Activated CD4-positive, alpha-beta memory T cell treated with anti-CD3 and anti-CD28 coated beads for 36 hours (primary cell): ENCODE results near the gene GPR157. TPM values are rescaled to one million over a fixed set of nuclear protein-coding genes. Genes with fewer than 3 reads are reported as not detected.

Experiments
- CTCF ChIA-PET: fragments of 350-600 bp; sonication (Branson Sonifier 250); formaldehyde crosslinking; loops from one replicate; lab custom pipeline; 2021; ENCODE audit warnings: antibody characterized with exemption, inconsistent platforms; lab: Charles Lee
- POLR2A ChIA-PET: fragments of 350-600 bp; sonication (Branson Sonifier 250); formaldehyde crosslinking; loops from one replicate; lab custom pipeline; 2021; ENCODE audit warnings: antibody characterized with exemption; lab: Charles Lee
- DNase-seq: peaks from one replicate; pipeline ENCODE4 v3.0.0-alpha.2; 2020
- H3K27ac Mint-ChIP-seq: one replicate; pipeline ENCODE4 v1.8.0; 2021; ENCODE audit warnings: mixed read lengths
- H3K27me3 Mint-ChIP-seq: one replicate; pipeline ENCODE4 v1.8.0; 2021; ENCODE audit warnings: mixed read lengths
- H3K36me3 Mint-ChIP-seq: one replicate; pipeline ENCODE4 v1.8.0; 2021; ENCODE audit warnings: mixed read lengths
- H3K4me1 Mint-ChIP-seq: one replicate; pipeline ENCODE4 v1.8.0; 2021; ENCODE audit warnings: low read depth, mixed read lengths
- H3K4me3 Mint-ChIP-seq: one replicate; pipeline ENCODE4 v1.8.0; 2021; ENCODE audit warnings: mild to moderate bottlenecking, mixed read lengths
- H3K9me3 Mint-ChIP-seq: one replicate; pipeline ENCODE4 v1.8.0; 2021; ENCODE audit warnings: mixed read lengths
- intact Hi-C: fragments of 100-400 bp; cut with micrococcal nuclease; formaldehyde crosslinking; loops from one replicate; pipeline ENCODE4 v1.15.1; 2023
- total RNA-seq, 2 experiments: library from RNA; stranded (reverse); gene quantifications; one replicate each; pipeline ENCODE4 v1.2.3, GENCODE V29; 2021

The GPR157 gene
- total RNA-seq, 2 experiments from 2014 or later = 3.5 to 3.9 TPM

GRCh38 chr1:9112961-9113880 is 15.7 kb downstream of the GPR157 start:
- Mint-ChIP-seq H3K4me3 (no peak overlapping the region), H3K27me3 (no peaks in the 10 kb centered on the region), H3K4me1 (peaks cover 12% of the 10 kb centered on the region), H3K9me3 (no peaks in the 10 kb centered on the region), H3K36me3 (no peaks in the 10 kb centered on the region), H3K27ac (no peak overlapping the region)
- POLR2A ChIA-PET = no interaction called here
- DNase-seq = no peak
- CTCF ChIA-PET = interaction anchor here (1.3 to 4.4 kb wide), 4 partner anchors 16 to 137 kb away, joined by 6 to 51 read pairs (median 32); partner anchors contain the start of gene GPR157
- intact Hi-C loops = loop anchor here (10.0 kb wide), 1 partner anchor 382 kb away; no protein-coding TSS in a partner anchor

DNA sequence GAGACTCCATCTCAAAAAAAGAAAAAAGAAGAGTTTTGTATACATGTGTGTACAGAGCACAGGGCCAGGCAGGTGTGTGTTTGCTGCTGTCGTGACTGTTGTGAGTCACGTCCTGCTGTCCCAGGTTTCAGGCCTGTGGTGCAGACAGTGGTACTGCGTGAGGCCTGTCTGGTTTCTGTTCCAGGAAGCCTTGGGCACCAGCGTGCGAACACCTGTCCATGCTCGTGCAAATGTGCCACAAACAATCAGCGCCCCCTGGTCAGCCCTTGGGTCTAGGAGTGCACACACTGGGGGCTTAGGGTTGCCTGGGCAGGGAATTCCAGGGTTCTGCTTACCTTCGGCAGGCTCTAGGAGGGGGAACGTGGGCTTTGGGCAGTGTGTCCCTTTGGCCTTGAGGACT is 16.9 kb downstream of the GPR157 start:
- Mint-ChIP-seq H3K27me3 (no peaks in the 10 kb centered on the region), H3K4me1 (peaks cover 12% of the 10 kb centered on the region), H3K36me3 (no peaks in the 10 kb centered on the region), H3K4me3 (no peak overlapping the region), H3K9me3 (no peaks in the 10 kb centered on the region), H3K27ac (no peak overlapping the region)
- intact Hi-C loops = loop anchor here (10.0 kb wide), 1 partner anchor 383 kb away; no protein-coding TSS in a partner anchor
- DNase-seq = peak; percentile 57
- POLR2A ChIA-PET = interaction anchor here (1.4 kb wide), 1 partner anchor 30 kb away, joined by 4 read pairs; no protein-coding TSS in a partner anchor
- CTCF ChIA-PET = interaction anchor here (0.8 to 4.4 kb wide), 13 partner anchors 10 to 384 kb away, joined by 3 to 51 read pairs (median 12); partner anchors contain the start of gene GPR157

- ChIA-PET CTCF (interaction anchor here (0.8 to 4.4 kb wide), 26 partner anchors 9 to 385 kb away, joined by 3 to 51 read pairs (median 6); partner anchors contain the start of gene H6PD), POLR2A (interaction anchor here (1.0 to 1.4 kb wide), 2 partner anchors 31 to 85 kb away, joined by 4 read pairs; no protein-coding TSS in a partner anchor)
- Mint-ChIP-seq H3K4me1 (peaks cover 12% of the 10 kb centered on the region), H3K27me3 (no peaks in the 10 kb centered on the region), H3K9me3 (no peaks in the 10 kb centered on the region), H3K36me3 (no peaks in the 10 kb centered on the region), H3K27ac (no peak overlapping the region), H3K4me3 (no peak overlapping the region)
- no peak for DNase-seq
- intact Hi-C loops = loop anchor here (10.0 kb wide), 1 partner anchor 383 kb away; no protein-coding TSS in a partner anchor
Observed at GRCh38 chr1:9111357-9111691, 17.6 kb downstream of the GPR157 start.

GRCh38 chr1:9110669-9111356 is 18.1 kb downstream of the GPR157 start:
- intact Hi-C loops = loop anchor here (1.0 to 10.0 kb wide), 2 partner anchors 85 to 384 kb away; no protein-coding TSS in a partner anchor
- H3K4me3 Mint-ChIP-seq = no peak overlapping the region
- no peaks in the 10 kb centered on the region for H3K27me3 Mint-ChIP-seq
- H3K9me3 Mint-ChIP-seq = no peaks in the 10 kb centered on the region
- H3K4me1 Mint-ChIP-seq = peaks cover 12% of the 10 kb centered on the region
- CTCF ChIA-PET = interaction anchor here (0.6 to 4.4 kb wide), 43 partner anchors 8 to 385 kb away, joined by 3 to 51 read pairs (median 5); partner anchors contain the start of genes H6PD and SLC2A7
- H3K27ac Mint-ChIP-seq = no peak overlapping the region
- POLR2A ChIA-PET = interaction anchor here (1.0 to 1.4 kb wide), 2 partner anchors 31 to 86 kb away, joined by 4 read pairs; no protein-coding TSS in a partner anchor
- DNase-seq = peak; percentile 90
- no peaks in the 10 kb centered on the region for H3K36me3 Mint-ChIP-seq

DNA sequence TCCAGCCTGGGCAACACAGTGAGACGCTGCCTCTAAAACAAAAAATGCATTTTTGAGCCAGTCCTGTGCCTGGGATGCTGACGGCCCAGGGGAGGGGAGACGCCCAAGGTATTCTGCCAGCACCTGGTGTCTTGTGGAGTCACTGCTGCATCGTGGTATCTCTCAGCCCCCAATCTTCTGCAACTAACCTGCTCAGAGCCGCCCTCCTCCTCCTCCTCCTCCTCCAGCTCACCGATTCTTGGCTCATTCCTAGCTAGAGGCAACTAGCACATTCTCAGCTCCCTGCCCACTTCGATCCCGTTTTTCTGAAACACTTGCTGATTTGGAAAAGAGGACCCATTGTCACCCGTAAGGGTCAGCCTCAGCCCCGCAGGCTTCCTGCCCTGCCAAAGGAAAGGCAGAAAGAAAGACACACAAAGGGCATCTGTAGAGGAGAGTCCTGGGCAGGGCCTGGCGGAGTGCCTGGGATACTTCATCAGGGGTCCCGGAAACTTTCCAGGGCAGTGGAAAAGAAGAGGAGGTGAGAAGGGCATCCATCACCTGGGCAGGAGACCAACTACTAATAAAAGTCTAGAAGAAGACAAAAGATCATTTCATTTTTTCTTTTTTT is 20.7 kb downstream of the GPR157 start:
- intact Hi-C loops = no loop called here
- no peaks in the 10 kb centered on the region for H3K27me3 Mint-ChIP-seq
- peaks cover 9% of the 10 kb centered on the region for H3K4me1 Mint-ChIP-seq
- ChIA-PET CTCF (interaction anchor here (0.9 to 4.4 kb wide), 2 partner anchors 141 to 142 kb away, joined by 3 to 51 read pairs; no protein-coding TSS in a partner anchor), POLR2A (no interaction called here)
- H3K36me3 Mint-ChIP-seq = peaks cover 2% of the 10 kb centered on the region
- H3K4me3 Mint-ChIP-seq = no peak overlapping the region
- DNase-seq = no peak
- H3K9me3 Mint-ChIP-seq = no peaks in the 10 kb centered on the region
- no peak overlapping the region for H3K27ac Mint-ChIP-seq

DNA sequence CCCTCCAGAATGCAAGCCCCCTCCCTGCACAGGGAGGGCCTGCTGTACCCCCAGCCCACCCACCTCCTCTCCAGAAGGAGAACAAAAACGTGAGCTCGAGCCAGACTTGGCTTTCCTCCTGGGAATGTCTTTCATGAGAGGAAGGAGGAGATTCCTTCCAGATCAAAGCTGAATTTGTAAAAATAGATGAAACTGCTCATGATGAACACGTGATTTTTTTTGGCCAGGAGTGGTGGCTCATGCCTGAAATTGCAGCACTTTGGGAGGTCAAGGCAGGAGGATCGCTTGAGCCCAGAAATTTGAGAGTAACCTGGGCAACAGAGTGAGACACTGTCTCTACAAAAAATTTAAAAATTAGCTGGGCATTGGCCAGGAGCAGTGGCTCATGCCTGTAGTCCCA is 21.8 kb downstream of the GPR157 start:
- DNase-seq = no peak
- Mint-ChIP-seq H3K9me3 (no peaks in the 10 kb centered on the region), H3K36me3 (peaks cover 2% of the 10 kb centered on the region), H3K4me3 (no peak overlapping the region), H3K27ac (no peak overlapping the region), H3K4me1 (peaks cover 7% of the 10 kb centered on the region), H3K27me3 (no peaks in the 10 kb centered on the region)
- POLR2A ChIA-PET = no interaction called here
- CTCF ChIA-PET = interaction anchor here (0.9 to 1.1 kb wide), 2 partner anchors 142 to 349 kb away, joined by 3 to 4 read pairs; no protein-coding TSS in a partner anchor
- intact Hi-C loops = no loop called here

DNA sequence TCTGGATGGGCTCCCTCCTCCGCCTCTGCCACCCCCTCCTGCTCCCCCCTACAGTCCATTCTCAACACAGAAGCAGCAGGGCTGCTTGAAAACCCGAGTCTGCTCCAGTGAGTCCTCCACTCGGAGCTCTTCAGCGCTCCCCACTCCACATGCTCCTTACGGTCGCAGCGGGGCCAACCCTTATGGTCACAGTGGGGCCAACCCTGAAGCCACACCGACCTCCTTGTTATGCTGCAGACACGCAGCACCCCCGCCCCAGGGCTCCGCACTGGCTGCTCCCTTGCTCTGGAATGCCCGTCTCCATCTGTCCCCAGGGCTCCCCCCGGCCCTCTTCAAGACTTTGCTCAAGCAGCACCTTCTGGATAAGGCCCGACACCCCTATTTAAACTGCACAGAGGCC is 22.6 kb downstream of the GPR157 start:
- POLR2A ChIA-PET = no interaction called here
- Mint-ChIP-seq H3K27me3 (no peaks in the 10 kb centered on the region), H3K4me3 (no peak overlapping the region), H3K4me1 (no peaks in the 10 kb centered on the region), H3K9me3 (no peaks in the 10 kb centered on the region), H3K36me3 (peaks cover 2% of the 10 kb centered on the region), H3K27ac (no peak overlapping the region)
- CTCF ChIA-PET = interaction anchor here (1.1 kb wide), 1 partner anchor 350 kb away, joined by 4 read pairs; no protein-coding TSS in a partner anchor
- intact Hi-C loops = no loop called here
- DNase-seq = no peak

DNA sequence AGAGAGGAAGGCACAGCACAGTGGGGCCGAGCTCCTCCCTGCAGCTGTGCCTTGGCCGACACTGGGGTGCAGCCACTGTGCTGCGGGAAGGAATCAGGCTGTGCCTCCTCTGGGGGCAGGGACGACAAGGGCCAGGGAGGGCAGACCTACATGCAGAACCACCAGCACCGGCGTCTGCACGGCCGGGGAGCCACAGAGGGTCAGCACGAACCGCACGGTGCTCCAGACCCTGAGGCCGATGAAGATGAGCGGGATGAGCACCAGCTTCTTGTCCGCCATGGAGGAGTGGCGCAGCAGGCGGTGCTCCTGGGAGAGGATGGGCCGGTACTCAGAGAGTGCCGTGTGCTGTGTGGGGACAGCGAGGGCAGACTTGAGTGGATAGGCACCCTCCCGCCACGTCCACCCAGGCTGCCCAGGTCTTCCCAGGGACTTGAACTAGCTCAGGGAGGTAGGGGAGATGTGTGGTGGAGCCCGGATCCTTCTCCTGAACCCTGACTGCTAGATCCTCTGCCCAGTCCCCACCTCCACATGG is 23.5 kb downstream of the GPR157 start:
- Mint-ChIP-seq H3K9me3 (no peaks in the 10 kb centered on the region), H3K27ac (no peak overlapping the region), H3K36me3 (peaks cover 2% of the 10 kb centered on the region), H3K27me3 (no peaks in the 10 kb centered on the region), H3K4me3 (no peak overlapping the region), H3K4me1 (no peaks in the 10 kb centered on the region)
- intact Hi-C loops = no loop called here
- POLR2A ChIA-PET = no interaction called here
- CTCF ChIA-PET = no interaction called here
- no peak for DNase-seq

DNA sequence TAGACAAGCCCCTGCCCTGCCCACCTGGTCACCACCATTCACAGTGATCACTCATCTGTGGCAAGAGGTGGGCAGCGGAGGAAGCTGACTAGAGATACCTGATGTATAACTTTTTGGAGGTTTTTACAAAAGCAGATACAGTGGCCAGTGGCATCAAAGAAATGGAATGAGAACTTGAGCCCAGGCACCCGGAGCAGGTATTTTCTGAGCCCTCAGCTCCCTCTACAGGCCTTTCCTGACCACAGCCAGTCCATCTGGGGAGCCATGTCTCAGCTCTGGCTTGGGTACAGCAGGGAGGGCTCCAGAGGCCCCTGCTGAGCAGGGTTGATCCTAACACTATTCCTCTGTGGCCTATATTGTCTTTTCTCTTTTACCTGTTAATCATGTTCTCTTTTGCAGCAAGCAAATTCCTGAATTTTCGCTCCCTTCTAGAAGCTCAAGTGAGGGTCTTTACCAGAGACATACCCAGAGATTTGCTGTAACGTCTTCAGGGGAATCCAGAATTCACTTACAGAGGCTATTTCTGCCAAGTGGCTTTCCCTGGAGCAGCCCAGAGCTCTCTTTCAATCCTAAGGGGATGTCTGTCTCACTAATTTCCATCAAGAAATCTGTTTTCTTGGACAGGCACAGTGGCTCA is 27.3 kb downstream of the GPR157 start:
- peaks cover 2% of the 10 kb centered on the region for H3K36me3 Mint-ChIP-seq
- H3K27ac Mint-ChIP-seq = no peak overlapping the region
- ChIA-PET POLR2A (no interaction called here), CTCF (interaction anchor here (1.1 to 2.6 kb wide), 4 partner anchors 10 to 183 kb away, joined by 4 to 15 read pairs (median 11); no protein-coding TSS in a partner anchor)
- H3K4me3 Mint-ChIP-seq = no peak overlapping the region
- H3K27me3 Mint-ChIP-seq = no peaks in the 10 kb centered on the region
- DNase-seq = peak; percentile 45
- no peaks in the 10 kb centered on the region for H3K4me1 Mint-ChIP-seq
- intact Hi-C loops = loop anchor here (5.0 kb wide), 1 partner anchor 94 kb away; no protein-coding TSS in a partner anchor
- no peaks in the 10 kb centered on the region for H3K9me3 Mint-ChIP-seq

GRCh38 chr1:9100471-9101043 is 28.3 kb downstream of the GPR157 start:
- ChIA-PET POLR2A (no interaction called here), CTCF (interaction anchor here (2.6 kb wide), 2 partner anchors 11 to 95 kb away, joined by 8 to 15 read pairs; no protein-coding TSS in a partner anchor)
- peaks cover 2% of the 10 kb centered on the region for H3K36me3 Mint-ChIP-seq
- no peak overlapping the region for H3K4me3 Mint-ChIP-seq
- DNase-seq = no peak
- intact Hi-C loops = loop anchor here (5.0 kb wide), 1 partner anchor 93 kb away; no protein-coding TSS in a partner anchor
- H3K27ac Mint-ChIP-seq = no peak overlapping the region
- H3K27me3 Mint-ChIP-seq = no peaks in the 10 kb centered on the region
- H3K9me3 Mint-ChIP-seq = no peaks in the 10 kb centered on the region
- H3K4me1 Mint-ChIP-seq = no peaks in the 10 kb centered on the region
